T-cell (primary cell): ENCODE results near the gene RHOBTB1. TPM values are rescaled to one million over a fixed set of nuclear protein-coding genes. Genes with fewer than 3 reads are reported as not detected.

Source experiments
- ATAC-seq, 4 experiments: fragments of 200-7000 bp in 3 of 4; fragments of 150-1000 bp in 1 of 4; cut with Tn5 transposase; replicated peaks in 1 of 4; 1 replicate in 3 of 4; 2 replicates in 1 of 4; pipeline ENCODE4 v1.10.0; 2021; ENCODE audit warnings: moderate library complexity in 3 of 4, mild to moderate bottlenecking in 2 of 4, moderate number of reproducible peaks in 1 of 4
- CTCF ChIA-PET, 2 donors: fragments of 300-600 bp; sonication (Branson Sonifier 250); formaldehyde crosslinking; loops; one replicate each; lab custom pipeline; 2022; ENCODE audit warnings: antibody characterized with exemption in 2 of 2; lab: Charles Lee
- POLR2A ChIA-PET, 2 donors: fragments of 300-600 bp; sonication (Branson Sonifier 250); formaldehyde crosslinking; loops; one replicate each; lab custom pipeline; 2022; ENCODE audit warnings: antibody characterized with exemption in 2 of 2; lab: Charles Lee
- DNase-seq, 35 experiments: peaks; one replicate each; pipeline versions ENCODE4 v3.0.0 to v3.0.0-alpha.2; 2013 to 2023
- H3K27ac ChIP-seq: one replicate; pipeline ENCODE4 v1.5.1; 2013; ENCODE audit warnings: low read length
- H3K27me3 ChIP-seq, 2 experiments: replicated peaks in 1 of 2; 1 replicate in 1 of 2; 2 replicates in 1 of 2; pipeline versions ENCODE4 v1.6.1 to v1.7.0; 2013; ENCODE audit warnings: low read length in 1 of 2, mixed read lengths in 1 of 2; ENCODE audit not compliant: control insufficient read depth in 2 of 2, insufficient read depth in 2 of 2; ENCODE audit errors: extremely low read depth in 1 of 2
- H3K36me3 ChIP-seq, 2 donors: 1 replicate in 1 of 2; 2 replicates in 1 of 2; pipeline versions ENCODE4 v1.6.1 to v1.7.0; 2013; ENCODE audit warnings: low read length in 1 of 2; ENCODE audit not compliant: control insufficient read depth in 2 of 2, insufficient read depth in 1 of 2; ENCODE audit errors: extremely low read depth in 1 of 2
- H3K4me1 ChIP-seq, 2 experiments: 1 replicate in 1 of 2; 2 replicates in 1 of 2; pipeline versions ENCODE4 v1.6.1 to v1.7.0; 2013; ENCODE audit warnings: low read length in 2 of 2, mixed read lengths in 1 of 2; ENCODE audit not compliant: insufficient read depth in 2 of 2, control insufficient read depth in 1 of 2; ENCODE audit errors: extremely low read depth in 1 of 2
- H3K4me3 ChIP-seq, 2 donors: 1 replicate in 1 of 2; 2 replicates in 1 of 2; pipeline versions ENCODE4 v1.5.1 to v1.7.0; 2013; ENCODE audit warnings: mild to moderate bottlenecking in 2 of 2, low read length in 1 of 2, moderate library complexity in 1 of 2; ENCODE audit not compliant: control insufficient read depth in 1 of 2; ENCODE audit errors: extremely low read depth in 1 of 2
- H3K9me3 ChIP-seq: 2 replicates; pipeline ENCODE4 v1.7.0; 2013
- H3K27ac Mint-ChIP-seq, 2 donors: one replicate each; pipeline ENCODE4 v1.8.0; 2020 to 2021; ENCODE audit warnings: mild to moderate bottlenecking in 2 of 2, mixed read lengths in 2 of 2
- H3K27me3 Mint-ChIP-seq, 2 donors: one replicate each; pipeline ENCODE4 v1.8.0; 2021 to 2022; ENCODE audit warnings: mixed read lengths in 2 of 2
- H3K36me3 Mint-ChIP-seq: one replicate; pipeline ENCODE4 v1.8.0; 2021; ENCODE audit warnings: mixed read lengths
- H3K4me1 Mint-ChIP-seq, 3 donors: one replicate each; pipeline ENCODE4 v1.8.0; 2020 to 2022; ENCODE audit warnings: mixed read lengths in 3 of 3, mild to moderate bottlenecking in 1 of 3
- H3K4me3 Mint-ChIP-seq, 3 donors: one replicate each; pipeline ENCODE4 v1.8.0; 2020 to 2022; ENCODE audit warnings: mild to moderate bottlenecking in 3 of 3, mixed read lengths in 3 of 3, moderate library complexity in 3 of 3
- H3K9me3 Mint-ChIP-seq, 3 donors: one replicate each; pipeline ENCODE4 v1.8.0; 2020 to 2022; ENCODE audit warnings: mixed read lengths in 3 of 3
- WGBS: methylation state at CpG from one replicate; pipeline ENCODE4 v1.1.5; 2013; ENCODE audit warnings: missing lambda C conversion rate; ENCODE audit not compliant: insufficient coverage; 5-methylcytosine and 5-hydroxymethylcytosine counted together
- total RNA-seq, 35 experiments: library from RNA in 6 of 35; stranded (reverse) in 6 of 35; fragments of 120-200 nt in 1 of 35; gene quantifications; one replicate each; pipeline versions ENCODE4 v1.2.1 to v1.2.4 and lab custom pipeline; 2013 to 2026

RHOBTB1 gene
- total RNA-seq, 5 donors from 2014 or later (not counting 1 experiment from before 2014, with no cell fraction given), result 0.09 to 0.75 (median 0.34) TPM; not detected in 1

- no peaks in the 10 kb centered on the region for H3K36me3 ChIP-seq
- no peak overlapping the region for H3K27ac ChIP-seq
- no peaks in the 10 kb centered on the region for H3K36me3 Mint-ChIP-seq
- no peak overlapping the region for H3K27ac Mint-ChIP-seq
- peaks cover 0 to 4% of the 10 kb centered on the region in 2 experiments for H3K27me3 ChIP-seq
- no peaks in the 10 kb centered on the region for H3K4me1 Mint-ChIP-seq
- ChIA-PET CTCF (no interaction called here), POLR2A (no interaction called here)
- no peaks in the 10 kb centered on the region for H3K9me3 Mint-ChIP-seq
- H3K4me3 ChIP-seq, result no peak overlapping the region
- no peak for DNase-seq
- H3K27me3 Mint-ChIP-seq, result peaks cover 0 to 13% of the 10 kb centered on the region in 2 donors
- no peak overlapping the region for H3K4me3 Mint-ChIP-seq
- 70% methylated on average over 7 of the region's 11 CpGs for WGBS
- no peaks in the 10 kb centered on the region for H3K9me3 ChIP-seq
- H3K4me1 ChIP-seq, result no peaks in the 10 kb centered on the region
- no peak for ATAC-seq
Observed at GRCh38 chr10:60872451-60872850, 71.5 kb downstream of the RHOBTB1 start.

GRCh38 chr10:60871215-60871614 lies 72.8 kb downstream of the RHOBTB1 start:
- no peaks in the 10 kb centered on the region for H3K4me1 Mint-ChIP-seq
- no peak for DNase-seq
- no peaks in the 10 kb centered on the region for H3K36me3 Mint-ChIP-seq
- no peak overlapping the region for H3K27ac Mint-ChIP-seq
- no CpG with 5 or more reads among the region's 8 CpGs for WGBS
- no peak overlapping the region for H3K4me3 ChIP-seq
- H3K27me3 ChIP-seq, result peaks cover 0 to 4% of the 10 kb centered on the region in 2 experiments
- no peak overlapping the region for H3K27ac ChIP-seq
- H3K27me3 Mint-ChIP-seq, result peaks cover 0 to 14% of the 10 kb centered on the region in 2 donors
- POLR2A ChIA-PET, result no interaction called here
- CTCF ChIA-PET, result no interaction called here
- no peaks in the 10 kb centered on the region for H3K9me3 Mint-ChIP-seq
- H3K4me1 ChIP-seq, result no peaks in the 10 kb centered on the region
- H3K36me3 ChIP-seq, result no peaks in the 10 kb centered on the region
- no peak for ATAC-seq
- no peak overlapping the region for H3K4me3 Mint-ChIP-seq
- H3K9me3 ChIP-seq, result no peaks in the 10 kb centered on the region

- no peaks in the 10 kb centered on the region for H3K36me3 ChIP-seq
- Mint-ChIP-seq H3K27ac (no peak overlapping the region), H3K4me3 (no peak overlapping the region), H3K9me3 (no peaks in the 10 kb centered on the region), H3K4me1 (no peaks in the 10 kb centered on the region), H3K27me3 (peaks cover 0 to 15% of the 10 kb centered on the region in 2 donors), H3K36me3 (no peaks in the 10 kb centered on the region)
- H3K4me3 ChIP-seq, result no peak overlapping the region
- ATAC-seq (no peak), DNase-seq (no peak)
- no peaks in the 10 kb centered on the region for H3K4me1 ChIP-seq
- H3K9me3 ChIP-seq, result no peaks in the 10 kb centered on the region
- POLR2A ChIA-PET, result no interaction called here
- H3K27me3 ChIP-seq, result peaks cover 0 to 8% of the 10 kb centered on the region in 2 experiments
- WGBS, result 100% methylated on average over 1 of the region's 3 CpGs
- CTCF ChIA-PET, result no interaction called here
- no peak overlapping the region for H3K27ac ChIP-seq
Observed at GRCh38 chr10:60870803-60871202, 73.2 kb downstream of the RHOBTB1 start.

- H3K4me3 ChIP-seq, result no peak overlapping the region
- no peak overlapping the region for H3K27ac ChIP-seq
- CTCF ChIA-PET, result no interaction called here
- ATAC-seq, result no peak
- DNase-seq, result no peak
- peaks cover 0 to 14% of the 10 kb centered on the region in 2 donors for H3K27me3 Mint-ChIP-seq
- H3K4me1 Mint-ChIP-seq, result no peaks in the 10 kb centered on the region
- no peaks in the 10 kb centered on the region for H3K36me3 ChIP-seq
- H3K4me1 ChIP-seq, result no peaks in the 10 kb centered on the region
- H3K9me3 ChIP-seq, result no peaks in the 10 kb centered on the region
- H3K27me3 ChIP-seq, result peaks cover 0 to 8% of the 10 kb centered on the region in 2 experiments
- WGBS, result no CpG with 5 or more reads among the region's 2 CpGs
- no peaks in the 10 kb centered on the region for H3K36me3 Mint-ChIP-seq
- POLR2A ChIA-PET, result no interaction called here
- H3K27ac Mint-ChIP-seq, result no peak overlapping the region
- H3K9me3 Mint-ChIP-seq, result no peaks in the 10 kb centered on the region
- H3K4me3 Mint-ChIP-seq, result no peak overlapping the region
Observed at GRCh38 chr10:60870416-60870728, 73.6 kb downstream of the RHOBTB1 start.

- H3K4me3 ChIP-seq, result no peak overlapping the region
- H3K4me3 Mint-ChIP-seq, result no peak overlapping the region
- H3K36me3 Mint-ChIP-seq, result no peaks in the 10 kb centered on the region
- peaks cover 0 to 5% of the 10 kb centered on the region in 2 experiments for H3K27me3 ChIP-seq
- no peaks in the 10 kb centered on the region for H3K9me3 ChIP-seq
- ATAC-seq (no peak), DNase-seq (no peak)
- CTCF ChIA-PET, result no interaction called here
- no peak overlapping the region for H3K27ac Mint-ChIP-seq
- no peaks in the 10 kb centered on the region for H3K9me3 Mint-ChIP-seq
- no peaks in the 10 kb centered on the region for H3K4me1 Mint-ChIP-seq
- POLR2A ChIA-PET, result no interaction called here
- H3K36me3 ChIP-seq, result no peaks in the 10 kb centered on the region
- no peaks in the 10 kb centered on the region for H3K4me1 ChIP-seq
- peaks cover 0 to 12% of the 10 kb centered on the region in 2 donors for H3K27me3 Mint-ChIP-seq
- WGBS, result 90% methylated on average over 4 of the region's 6 CpGs
- no peak overlapping the region for H3K27ac ChIP-seq
Observed at GRCh38 chr10:60869652-60870415, 74.2 kb downstream of the RHOBTB1 start.

GRCh38 chr10:60868946-60869345 lies 75.0 kb downstream of the RHOBTB1 start:
- no peaks in the 10 kb centered on the region for H3K9me3 ChIP-seq
- H3K36me3 Mint-ChIP-seq, result no peaks in the 10 kb centered on the region
- WGBS, result 88% methylated on average over 1 of the region's 1 CpG
- no peak overlapping the region for H3K27ac Mint-ChIP-seq
- ATAC-seq (no peak), DNase-seq (no peak)
- no peaks in the 10 kb centered on the region for H3K4me1 ChIP-seq
- H3K4me1 Mint-ChIP-seq, result no peaks in the 10 kb centered on the region
- H3K9me3 Mint-ChIP-seq, result no peaks in the 10 kb centered on the region
- no peaks in the 10 kb centered on the region for H3K36me3 ChIP-seq
- peaks cover 0 to 4% of the 10 kb centered on the region in 2 experiments for H3K27me3 ChIP-seq
- no peak overlapping the region for H3K27ac ChIP-seq
- POLR2A ChIA-PET, result no interaction called here
- peaks cover 1 to 11% of the 10 kb centered on the region in 2 donors for H3K27me3 Mint-ChIP-seq
- CTCF ChIA-PET, result no interaction called here
- H3K4me3 Mint-ChIP-seq, result no peak overlapping the region
- no peak overlapping the region for H3K4me3 ChIP-seq
